GM11168 (cell line): ENCODE data around the gene EME2.

ENCODE experiments used
- in situ Hi-C: fragments of 300-500 bp; cut with MboI; formaldehyde crosslinking; loops from one replicate; pipeline ENCODE4 v1.12.0; 2022; ENCODE audit warnings: low sequenced_read_pairs; ENCODE audit not compliant: unreplicated experiment

EME2 gene

DNA sequence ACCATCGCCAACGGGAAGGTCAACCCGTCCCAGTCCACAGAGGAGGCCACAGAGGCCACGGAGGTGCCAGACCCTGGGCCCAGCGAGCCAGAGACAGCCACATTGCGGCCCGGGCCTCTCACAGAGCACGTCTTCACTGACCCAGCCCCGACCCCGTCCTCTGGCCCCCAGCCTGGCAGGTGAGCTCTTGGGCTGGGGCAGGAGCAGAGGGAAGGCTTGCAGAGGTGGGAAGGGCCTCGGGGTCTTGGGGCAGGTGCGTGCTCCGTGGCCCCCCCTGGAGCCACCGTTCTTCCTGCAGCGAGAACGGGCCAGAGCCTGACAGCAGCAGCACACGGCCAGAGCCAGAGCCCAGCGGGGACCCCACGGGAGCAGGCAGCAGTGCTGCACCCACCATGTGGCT lies 6.4 kb upstream of the EME2 start:
- in situ Hi-C loops = no loop called here

DNA sequence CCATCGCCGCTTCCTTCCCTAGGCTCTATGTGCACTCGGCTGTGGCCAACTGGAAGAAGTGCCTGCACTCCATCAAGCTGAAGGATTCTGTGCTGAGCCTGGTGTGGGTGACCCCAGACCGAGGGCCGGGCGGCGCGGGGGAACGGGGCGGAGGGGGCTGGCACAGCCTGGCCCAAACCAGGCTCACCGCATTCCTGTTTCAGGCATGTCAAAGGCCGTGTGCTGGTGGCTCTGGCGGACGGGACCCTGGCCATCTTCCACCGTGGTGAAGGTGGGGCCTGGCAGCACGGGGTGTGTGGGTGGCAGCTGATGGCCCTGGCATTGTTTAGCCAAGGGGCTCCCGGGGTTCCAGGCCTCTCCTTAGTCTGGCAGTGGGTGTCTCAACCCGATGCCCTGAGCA lies 5.9 kb upstream of the EME2 start:
- in situ Hi-C loops = no loop called here

DNA sequence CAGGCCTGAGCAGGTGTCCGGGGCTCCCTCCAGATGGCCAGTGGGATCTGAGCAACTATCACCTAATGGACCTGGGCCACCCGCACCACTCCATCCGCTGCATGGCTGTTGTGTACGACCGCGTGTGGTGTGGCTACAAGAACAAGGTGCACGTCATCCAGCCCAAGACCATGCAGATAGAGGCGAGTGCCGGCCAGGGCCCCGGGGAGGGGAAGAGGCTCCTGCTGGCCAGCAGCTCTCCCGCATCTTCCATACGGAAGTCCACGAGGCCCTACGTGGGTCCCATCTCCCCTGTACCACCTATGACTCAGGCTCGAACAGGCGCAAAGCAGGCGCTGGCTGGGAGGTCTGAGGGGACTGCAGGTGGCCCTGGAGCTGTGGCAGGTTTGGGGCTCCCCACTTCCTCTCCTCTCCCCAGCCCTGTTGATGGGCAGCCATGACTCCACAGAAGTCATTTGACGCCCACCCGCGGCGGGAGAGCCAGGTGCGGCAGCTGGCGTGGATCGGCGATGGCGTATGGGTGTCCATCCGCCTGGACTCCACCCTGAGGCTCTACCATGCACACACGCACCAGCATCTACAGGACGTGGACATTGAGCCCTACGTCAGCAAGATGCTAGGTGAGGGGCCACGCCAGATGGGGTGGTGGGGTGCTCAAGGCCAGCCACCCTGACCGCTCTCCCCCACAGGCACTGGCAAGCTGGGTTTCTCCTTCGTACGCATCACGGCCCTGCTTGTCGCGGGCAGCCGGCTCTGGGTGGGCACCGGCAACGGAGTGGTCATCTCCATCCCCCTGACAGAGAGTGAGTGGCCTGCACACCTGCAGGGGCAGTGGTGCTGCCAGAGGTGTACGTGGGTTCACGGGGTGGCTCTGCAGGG lies 5.3 kb upstream of the EME2 start:
- in situ Hi-C loops = no loop called here

DNA sequence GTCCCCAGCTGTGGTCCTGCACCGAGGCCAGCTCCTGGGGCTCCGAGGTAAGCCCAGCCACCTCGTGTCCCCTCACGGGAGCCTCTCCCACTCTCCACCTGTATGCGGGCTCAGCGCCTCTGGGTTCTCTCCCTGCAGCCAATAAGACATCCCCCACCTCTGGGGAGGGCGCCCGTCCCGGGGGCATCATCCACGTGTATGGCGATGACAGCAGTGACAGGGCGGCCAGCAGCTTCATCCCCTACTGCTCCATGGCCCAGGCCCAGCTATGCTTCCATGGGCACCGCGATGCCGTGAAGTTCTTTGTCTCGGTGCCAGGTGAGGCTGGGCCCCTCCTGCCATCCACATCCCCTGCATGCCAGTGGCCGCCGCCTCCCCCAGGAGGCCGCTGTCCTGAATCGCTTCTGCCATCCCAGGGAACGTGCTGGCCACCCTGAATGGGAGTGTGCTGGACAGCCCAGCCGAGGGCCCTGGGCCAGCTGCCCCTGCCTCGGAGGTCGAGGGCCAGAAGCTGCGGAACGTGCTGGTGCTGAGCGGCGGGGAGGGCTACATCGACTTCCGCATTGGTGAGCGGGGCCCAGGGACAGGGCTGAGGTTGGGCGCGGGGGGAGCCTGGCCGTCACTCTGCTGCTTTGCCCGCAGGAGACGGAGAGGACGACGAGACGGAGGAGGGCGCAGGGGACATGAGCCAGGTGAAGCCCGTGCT lies 4.4 kb upstream of the EME2 start:
- in situ Hi-C loops = no loop called here

DNA sequence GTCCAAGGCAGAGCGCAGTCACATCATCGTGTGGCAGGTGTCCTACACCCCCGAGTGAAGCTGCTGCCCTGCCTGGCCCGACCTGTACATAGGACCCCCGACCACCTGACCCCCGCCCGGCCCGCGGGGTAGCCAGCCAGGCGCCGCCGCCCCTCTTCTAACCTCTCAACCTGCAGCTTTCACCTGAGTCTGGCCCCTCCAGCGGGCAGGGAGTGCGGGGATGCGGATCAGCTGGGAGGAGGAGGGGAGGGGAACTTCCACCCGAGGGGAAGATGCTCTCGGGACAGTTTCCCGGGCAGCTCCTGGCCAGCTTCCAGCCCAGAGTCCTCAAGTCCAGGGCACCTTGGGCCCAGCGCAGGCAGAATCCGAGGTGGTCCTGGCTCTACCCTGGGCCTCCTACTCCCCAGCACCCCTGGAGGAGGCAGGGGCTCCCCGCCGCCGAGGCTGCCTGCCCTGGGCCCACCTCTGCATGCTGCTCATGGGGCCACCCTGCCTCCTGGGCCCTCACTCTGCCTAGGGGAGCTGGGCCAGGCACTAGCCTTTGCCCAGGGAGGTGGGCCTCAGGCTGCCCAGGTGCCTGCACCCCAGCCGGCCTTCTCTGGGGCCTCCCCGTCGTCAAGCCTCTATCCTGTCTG lies 3.7 kb upstream of the EME2 start:
- in situ Hi-C loops = no loop called here

DNA sequence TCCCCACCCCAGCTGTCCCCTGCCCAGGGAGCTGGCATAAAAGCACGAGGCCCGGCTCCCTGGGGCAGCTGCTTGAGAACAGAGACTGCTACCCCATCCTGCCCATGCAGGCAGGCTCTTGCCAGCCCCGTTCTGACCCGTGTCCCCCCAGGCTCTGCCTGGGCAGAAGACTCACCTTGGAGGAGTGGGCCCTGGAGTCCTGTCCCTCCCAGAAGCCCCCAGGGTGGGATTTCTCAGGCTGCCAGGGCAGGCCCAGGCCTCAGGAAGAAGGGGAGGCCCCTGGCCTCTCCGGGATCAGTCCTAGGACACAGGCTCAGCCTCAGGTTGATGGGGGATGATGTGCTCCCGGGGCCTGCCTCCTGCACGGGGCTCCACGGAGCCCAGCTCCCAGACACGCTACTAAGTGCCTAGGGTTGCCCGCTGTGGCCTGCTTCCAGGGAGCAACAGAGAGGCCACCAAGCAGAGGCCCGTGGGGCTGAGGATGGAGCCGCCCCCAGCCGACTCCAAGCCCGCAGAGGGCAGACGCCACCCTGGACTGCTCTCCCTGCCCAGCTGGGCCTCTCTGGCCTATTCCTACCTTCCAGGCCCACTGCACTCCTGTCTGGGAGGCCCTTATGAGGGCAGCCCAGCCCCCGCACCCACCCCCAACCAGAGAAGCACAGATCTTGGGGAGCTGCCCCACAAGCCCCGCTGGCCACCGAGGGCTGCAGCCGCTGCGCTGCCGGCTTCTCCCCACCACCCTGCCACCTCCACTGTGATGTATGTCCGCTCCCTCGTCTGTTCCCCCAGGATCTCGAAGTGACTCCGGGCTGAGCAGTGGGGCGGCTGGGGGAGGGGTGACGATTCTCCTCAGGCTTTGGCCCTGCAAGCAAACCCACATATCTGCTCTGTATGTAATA lies 3.0 kb upstream of the EME2 start:
- in situ Hi-C loops = no loop called here

DNA sequence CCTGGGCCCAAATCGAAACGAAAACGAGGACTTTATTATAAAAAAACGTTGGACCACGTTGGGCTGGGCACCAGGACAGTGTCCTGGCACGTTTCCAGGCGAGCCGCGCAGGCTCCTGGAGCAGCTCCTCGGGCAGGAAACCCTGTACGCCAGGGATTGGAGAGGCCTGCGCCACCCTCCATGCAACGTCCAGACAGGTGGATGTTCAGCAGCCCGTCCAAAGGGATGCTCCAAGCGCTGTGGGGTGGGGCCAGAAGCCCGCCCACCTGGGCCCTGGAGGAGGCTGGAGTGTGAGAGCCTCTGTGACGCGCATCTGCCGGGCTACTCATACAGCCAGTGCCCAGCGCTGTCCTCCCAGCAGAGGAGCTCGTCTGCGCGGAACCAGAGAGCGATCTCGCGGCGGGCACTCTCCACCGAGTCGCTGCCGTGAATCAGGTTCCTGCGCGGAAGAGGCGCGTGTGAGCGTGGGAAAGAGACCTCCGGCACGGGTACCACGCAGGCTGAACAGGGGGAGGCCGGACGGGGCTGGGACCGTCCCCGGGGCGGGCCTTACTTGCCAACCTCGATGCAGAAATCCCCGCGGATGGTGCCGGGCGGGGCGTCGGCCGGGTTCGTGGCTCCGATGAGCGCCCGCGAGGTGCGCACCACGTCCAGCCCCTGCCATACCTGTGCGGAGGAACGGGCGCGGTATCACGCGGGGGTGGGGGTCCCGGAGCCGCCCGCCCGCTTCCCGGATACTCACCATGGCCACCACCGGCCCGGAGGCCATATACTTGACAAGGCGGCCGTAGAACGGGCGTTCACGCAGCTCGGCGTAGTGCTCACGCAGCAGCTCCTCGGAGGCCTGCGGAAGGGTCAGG lies 2.1 kb upstream of the EME2 start:
- in situ Hi-C loops = no loop called here

DNA sequence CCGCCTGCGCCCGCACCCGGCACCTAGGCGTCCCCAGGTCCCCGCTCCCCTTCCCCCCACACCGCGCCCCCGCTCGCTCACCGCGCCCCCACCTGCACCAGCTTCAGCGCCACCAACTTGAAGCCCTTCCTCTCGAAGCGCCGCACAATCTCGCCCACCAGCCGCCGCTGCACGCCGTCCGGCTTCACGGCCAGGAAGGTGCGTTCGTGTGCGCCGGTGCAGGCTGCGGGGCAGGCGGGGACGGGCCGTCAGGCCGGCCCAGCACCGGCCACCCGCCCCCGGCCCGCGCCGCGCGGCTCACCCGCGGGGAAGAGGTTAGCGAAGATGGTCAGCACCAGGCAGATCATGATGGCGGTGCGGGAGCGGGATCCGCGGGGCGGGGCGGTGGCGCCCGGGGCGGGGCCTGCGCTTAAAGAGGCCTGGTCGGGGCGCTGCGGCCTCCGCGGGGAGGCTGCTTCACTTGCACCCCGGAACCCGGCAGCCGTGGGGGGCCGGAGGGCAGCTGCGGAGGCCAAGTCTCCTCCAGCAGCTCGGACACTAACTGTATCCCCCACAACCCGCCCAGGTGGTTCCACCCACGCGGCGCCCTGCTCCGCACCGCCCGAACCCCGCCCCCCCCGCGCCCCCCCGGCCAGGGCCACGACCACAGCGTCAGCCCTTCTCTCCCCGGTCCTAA lies 1.3 kb upstream of the EME2 start, which contains the start of gene NME3:
NME3 (minus strand) TSS at position 356 of the 676 bp plus-strand sequence; CDS start at position 347, 9 bp downstream.
- in situ Hi-C loops = no loop called here

DNA sequence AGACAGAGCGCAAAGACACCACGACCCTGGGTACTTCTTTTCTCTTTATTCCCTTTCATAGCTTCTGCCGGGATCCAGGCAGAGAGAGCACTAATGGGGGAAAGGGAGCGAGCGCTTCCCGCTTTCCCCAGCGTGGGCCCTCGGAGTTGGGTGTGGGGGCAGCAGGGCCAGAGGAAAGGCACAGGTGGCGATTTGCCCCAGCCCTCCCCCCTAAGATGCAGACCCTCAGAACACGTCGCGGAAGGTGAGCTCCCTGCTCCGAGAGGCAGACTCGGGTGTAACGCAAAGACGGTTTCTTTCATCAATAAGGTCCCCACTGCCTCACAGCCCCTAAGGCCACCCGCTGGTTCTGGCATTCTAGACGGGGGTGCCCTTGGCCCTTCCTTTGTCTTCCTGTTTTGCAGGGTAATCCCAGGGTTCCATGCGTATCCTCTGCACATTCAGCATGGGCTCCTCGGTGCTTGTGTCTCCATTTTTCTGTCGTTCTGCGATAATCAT lies 697 bp upstream of the EME2 start:
- in situ Hi-C loops = no loop called here

DNA sequence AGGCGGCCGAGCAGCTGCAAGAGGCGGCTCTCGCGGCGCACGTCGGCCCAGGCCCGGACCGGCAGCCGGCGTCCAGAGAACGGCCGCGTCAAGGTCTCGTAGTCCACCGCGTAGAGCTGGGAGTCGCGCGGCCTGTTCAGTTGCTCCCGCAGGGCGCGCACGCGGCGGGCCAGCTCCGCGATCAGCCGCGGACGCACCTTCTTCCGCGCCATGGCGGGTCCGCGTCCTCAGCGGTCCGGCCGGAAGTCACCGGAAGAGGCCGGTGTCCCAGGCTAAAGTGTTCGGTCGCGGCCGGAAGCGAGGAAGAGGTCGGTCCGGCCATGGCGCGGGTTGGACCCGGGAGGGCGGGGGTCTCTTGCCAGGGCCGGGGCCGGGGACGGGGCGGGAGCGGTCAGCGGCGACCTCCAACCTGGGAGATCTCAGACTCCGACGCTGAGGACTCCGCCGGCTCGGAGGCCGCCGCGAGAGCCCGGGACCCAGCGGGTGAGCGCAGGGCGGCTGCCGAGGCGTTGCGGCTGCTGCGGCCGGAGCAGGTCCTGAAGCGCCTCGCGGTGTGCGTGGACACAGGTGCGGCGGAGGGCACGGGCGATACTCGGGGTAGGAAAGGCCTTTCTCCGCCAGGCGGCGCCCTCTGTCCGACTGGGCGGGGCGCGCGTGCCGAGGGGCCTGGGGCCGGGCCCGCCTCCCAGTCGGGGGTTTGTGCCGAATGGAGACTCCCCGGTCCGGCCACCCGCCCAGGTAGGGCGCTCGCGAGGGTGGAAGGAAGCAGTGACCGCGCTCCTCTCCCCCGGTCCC lies 495 bp downstream of the EME2 start, which contains the start of gene MRPS34:
MRPS34 (minus strand) TSS at position 227 of the 795 bp plus-strand sequence; CDS start at position 212, 15 bp downstream.
- in situ Hi-C loops = no loop called here

DNA sequence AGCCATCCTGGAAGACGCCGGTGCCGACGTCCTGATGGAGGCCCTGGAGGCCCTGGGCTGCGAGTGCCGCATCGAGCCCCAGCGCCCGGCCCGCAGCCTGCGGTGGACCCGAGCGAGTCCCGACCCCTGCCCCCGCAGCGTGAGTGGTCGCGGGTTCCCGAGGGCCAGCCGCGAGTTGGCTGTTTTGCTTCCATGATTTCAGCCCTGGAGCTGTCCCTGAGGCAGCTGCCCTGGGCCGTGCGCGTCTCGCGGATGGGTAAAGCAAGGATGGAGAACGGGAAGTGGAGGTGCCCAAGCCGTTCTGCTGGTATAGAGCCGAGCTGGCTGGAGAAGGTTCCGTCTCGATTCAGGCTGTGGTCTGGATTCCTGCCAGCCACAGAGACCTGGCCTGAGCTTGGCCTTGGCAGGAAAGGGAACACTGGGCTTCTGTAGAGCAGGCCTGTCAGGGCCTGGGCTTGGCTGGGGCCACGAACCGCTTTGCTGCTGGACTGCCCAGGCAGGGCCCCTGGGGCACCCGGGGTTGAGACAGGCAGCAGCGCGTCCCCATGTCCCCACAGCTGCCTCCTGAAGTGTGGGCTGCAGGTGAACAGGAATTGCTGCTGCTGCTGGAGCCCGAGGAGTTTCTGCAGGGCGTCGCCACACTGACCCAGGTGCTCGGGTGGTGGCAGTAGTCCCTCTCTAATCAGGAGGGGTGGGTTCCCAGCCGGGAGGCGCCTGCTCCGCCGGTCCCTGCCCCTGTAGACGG lies 1.3 kb downstream of the EME2 start:
- in situ Hi-C loops = no loop called here

DNA sequence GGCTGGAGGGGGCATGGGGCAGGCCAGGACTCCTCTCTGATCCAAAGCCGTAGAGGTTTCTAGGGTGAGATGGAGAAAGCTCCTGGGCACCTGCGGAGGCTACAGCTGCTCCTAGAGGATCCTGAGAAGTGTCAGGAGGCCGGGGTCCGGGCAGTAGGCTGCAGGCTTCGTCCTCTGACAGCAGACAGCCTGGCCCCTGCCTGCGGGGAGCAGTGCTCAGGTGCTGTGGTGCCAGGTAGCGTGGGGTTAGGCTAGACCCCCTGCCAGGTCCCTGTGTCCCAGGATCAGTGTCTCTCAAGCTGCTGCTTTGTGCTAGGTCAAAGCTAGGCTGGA lies 1.8 kb downstream of the EME2 start:
- in situ Hi-C loops = no loop called here

DNA sequence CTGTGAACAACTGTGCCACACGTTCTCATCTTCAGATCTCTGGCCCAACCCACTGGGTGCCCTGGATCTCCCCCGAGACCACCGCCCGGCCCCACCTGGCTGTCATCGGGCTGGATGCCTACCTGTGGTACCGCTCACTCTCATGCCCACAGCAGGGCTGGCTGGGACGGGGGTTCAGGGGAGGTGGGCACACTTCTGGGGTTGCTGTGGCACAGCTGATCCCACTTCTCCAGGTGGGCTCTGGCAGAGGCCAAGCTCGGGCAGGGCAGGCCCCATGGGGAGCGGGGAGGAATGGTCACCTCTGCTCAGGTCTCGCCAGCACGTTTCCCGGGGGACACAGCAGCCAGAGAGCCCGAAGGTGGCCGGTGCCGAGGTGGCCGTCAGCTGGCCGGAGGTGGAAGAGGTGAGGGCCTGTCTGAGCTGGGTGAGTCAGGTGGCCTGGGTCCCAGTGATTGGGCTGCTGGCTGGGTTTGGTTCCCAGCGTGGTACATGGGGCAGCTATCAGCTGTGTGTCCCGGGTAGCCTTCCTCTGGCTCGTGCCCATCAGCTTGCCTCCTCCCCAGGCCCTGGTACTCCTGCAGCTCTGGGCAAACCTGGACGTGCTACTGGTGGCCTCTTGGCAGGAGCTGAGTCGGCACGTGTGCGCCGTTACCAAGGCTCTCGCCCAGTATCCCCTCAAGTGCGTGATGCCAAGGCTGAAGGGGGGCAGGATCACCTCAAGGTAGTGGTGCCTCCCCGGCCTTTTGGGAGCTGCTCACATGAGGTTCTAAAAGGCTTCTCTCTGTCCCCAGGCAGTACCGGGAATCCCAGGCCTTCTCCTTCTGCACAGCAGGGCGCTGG lies 2.6 kb downstream of the EME2 start:
- in situ Hi-C loops = no loop called here

DNA sequence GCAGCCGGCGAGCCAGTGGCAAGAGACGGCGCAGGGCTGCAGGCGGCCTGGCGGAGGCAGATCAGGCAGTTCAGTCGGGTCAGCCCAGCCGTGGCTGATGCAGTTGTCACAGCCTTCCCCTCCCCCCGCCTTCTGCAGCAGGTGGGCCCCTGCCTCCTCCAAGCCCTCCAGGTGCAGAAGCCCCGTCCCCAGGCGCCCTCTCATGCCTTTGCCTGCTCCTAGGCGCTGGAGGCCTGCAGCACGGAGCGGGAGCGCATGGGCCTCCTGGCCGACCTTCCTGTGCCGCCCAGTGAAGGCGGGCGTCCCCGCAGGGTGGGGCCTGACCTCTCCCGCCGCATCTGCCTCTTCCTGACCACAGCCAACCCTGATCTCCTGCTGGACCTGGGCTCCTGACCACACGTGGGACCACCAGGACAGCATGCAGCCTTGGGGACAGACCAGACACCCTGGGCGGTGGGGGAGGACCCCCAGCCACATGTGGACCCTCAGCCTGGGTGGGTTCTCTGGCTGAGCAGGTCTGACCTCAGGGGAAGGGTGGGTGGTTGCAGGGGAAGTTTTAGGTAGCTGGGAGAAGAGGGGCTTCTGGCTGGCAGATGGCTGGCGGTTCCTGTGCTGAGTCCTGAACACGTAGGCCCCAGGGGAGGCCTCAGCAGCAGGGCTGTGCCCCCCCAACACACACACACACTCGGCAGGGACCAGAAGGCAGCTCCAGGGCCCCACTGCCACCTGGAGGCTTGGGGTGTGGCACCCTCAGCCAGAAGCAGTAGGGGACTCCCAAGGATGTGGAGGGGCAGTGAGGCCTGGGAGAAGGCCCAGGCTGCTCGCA lies 3.4 kb downstream of the EME2 start:
- in situ Hi-C loops = no loop called here

DNA sequence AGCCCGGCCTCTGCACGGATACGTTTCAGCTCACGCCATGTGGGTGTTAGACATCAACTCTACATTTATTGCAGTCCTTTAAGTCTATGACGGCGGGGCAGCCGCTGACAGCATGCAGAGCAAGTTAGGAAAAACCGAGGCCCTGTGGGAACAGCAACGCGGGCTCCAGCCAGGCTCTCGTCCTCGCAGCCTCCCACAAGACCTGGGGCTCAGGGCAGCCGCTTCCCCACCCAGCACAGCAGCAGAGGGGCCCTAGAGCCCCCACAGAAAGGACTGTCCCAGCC lies 4.0 kb downstream of the EME2 start:
- in situ Hi-C loops = no loop called here

DNA sequence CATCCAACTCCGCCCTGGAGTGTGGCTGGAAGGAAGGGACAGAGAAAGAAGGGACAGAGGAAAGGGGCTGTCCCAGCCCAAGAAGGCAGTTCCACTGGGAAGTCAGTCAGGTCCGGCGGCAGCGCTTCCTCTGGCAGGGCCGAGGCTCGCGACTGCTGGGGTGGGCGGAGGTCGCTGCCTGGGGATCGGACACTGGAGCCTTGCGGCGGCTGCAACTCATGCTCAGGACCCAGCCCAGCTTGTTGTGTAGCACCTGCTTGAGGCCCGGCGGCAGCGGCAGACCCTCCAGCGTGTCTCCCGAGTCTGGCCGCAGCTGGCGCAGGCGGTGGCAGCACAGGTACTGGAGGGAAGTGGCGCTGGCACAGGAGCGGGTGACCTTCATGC lies 4.4 kb downstream of the EME2 start:
- in situ Hi-C loops = no loop called here
